Thyroid gland (tissue), 4 donors: ENCODE data around the gene SPTB.

Experiments
- POLR2A ChIP-seq, 2 donors: fragments of 450-650 bp; IDR thresholded peaks; one replicate each; pipeline ENCODE4 v1.6.1; 2017; ENCODE audit warnings: antibody characterized with exemption in 2 of 2, mild to moderate bottlenecking in 2 of 2, moderate library complexity in 1 of 2
- TF ChIP-seq, protein P1 (sequence below), 6 experiments: fragments of 200-600 bp in 3 of 6; fragments of 450-650 bp in 3 of 6; sonication (generic) in 3 of 6; IDR thresholded peaks; one replicate each; pipeline ENCODE4 v1.5.1; 2016 to 2019; ENCODE audit warnings: antibody characterized with exemption in 6 of 6, mild to moderate bottlenecking in 2 of 6, inconsistent platforms in 1 of 6, moderate library complexity in 1 of 6

- TF ChIP-seq, protein P1, sequence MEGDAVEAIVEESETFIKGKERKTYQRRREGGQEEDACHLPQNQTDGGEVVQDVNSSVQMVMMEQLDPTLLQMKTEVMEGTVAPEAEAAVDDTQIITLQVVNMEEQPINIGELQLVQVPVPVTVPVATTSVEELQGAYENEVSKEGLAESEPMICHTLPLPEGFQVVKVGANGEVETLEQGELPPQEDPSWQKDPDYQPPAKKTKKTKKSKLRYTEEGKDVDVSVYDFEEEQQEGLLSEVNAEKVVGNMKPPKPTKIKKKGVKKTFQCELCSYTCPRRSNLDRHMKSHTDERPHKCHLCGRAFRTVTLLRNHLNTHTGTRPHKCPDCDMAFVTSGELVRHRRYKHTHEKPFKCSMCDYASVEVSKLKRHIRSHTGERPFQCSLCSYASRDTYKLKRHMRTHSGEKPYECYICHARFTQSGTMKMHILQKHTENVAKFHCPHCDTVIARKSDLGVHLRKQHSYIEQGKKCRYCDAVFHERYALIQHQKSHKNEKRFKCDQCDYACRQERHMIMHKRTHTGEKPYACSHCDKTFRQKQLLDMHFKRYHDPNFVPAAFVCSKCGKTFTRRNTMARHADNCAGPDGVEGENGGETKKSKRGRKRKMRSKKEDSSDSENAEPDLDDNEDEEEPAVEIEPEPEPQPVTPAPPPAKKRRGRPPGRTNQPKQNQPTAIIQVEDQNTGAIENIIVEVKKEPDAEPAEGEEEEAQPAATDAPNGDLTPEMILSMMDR (IDR thresholded peaks at IDR 0.05): no peak
- no peak for TF ChIP-seq POLR2A (IDR thresholded peaks at IDR 0.05)
Observed at GRCh38 chr14:64730681-64731080, 149.0 kb downstream of the SPTB start.
